HepG2 (cell line): ENCODE measurements around the gene PDXDC1. TPM values are rescaled to one million over a fixed set of nuclear protein-coding genes. Genes with fewer than 3 reads are reported as not detected.

Experiments
- E2F1 ChIP-seq: sonication (generic); formaldehyde crosslinking; IDR thresholded peaks from 2 replicates; pipeline ENCODE4 v1.5.0; 2020; ENCODE audit warnings: missing genetic modification reagents
- FOXJ3 ChIP-seq: sonication (generic); formaldehyde crosslinking; IDR thresholded peaks from 2 replicates; pipeline ENCODE4 v1.4.0; 2020; ENCODE audit warnings: missing genetic modification reagents, mild to moderate bottlenecking, borderline replicate concordance
- GATAD1 ChIP-seq: IDR thresholded peaks from 2 replicates; pipeline ENCODE4 v1.6.1; 2016; ENCODE audit warnings: missing genetic modification reagents, missing compliant biosample characterization
- HMGA1 ChIP-seq: sonication (generic); formaldehyde crosslinking; conservative IDR thresholded peaks from 2 replicates; pipeline ENCODE4 v1.4.0; 2020; ENCODE audit warnings: missing genetic modification reagents
- HNF1B ChIP-seq: sonication (generic); formaldehyde crosslinking; IDR thresholded peaks from 2 replicates; pipeline ENCODE4 v1.5.1; 2020; ENCODE audit warnings: mild to moderate bottlenecking, moderate library complexity, missing genetic modification reagents
- HOXA5 ChIP-seq: sonication (generic); formaldehyde crosslinking; IDR thresholded peaks from 2 replicates; pipeline ENCODE4 v1.4.0; 2020; ENCODE audit warnings: missing genetic modification reagents
- MXD1 ChIP-seq: sonication (generic); formaldehyde crosslinking; IDR thresholded peaks from 2 replicates; pipeline ENCODE4 v1.4.0; 2020; ENCODE audit warnings: mild to moderate bottlenecking, missing genetic modification reagents
- NCOA2 ChIP-seq: sonication (generic); formaldehyde crosslinking; IDR thresholded peaks from 2 replicates; pipeline ENCODE4 v1.8.0; 2022; ENCODE audit warnings: inconsistent platforms
- NFE2 ChIP-seq: sonication (generic); formaldehyde crosslinking; IDR thresholded peaks from 2 replicates; pipeline ENCODE4 v1.4.0; 2020; ENCODE audit warnings: missing genetic modification reagents
- RORA ChIP-seq: sonication (generic); formaldehyde crosslinking; IDR thresholded peaks from 2 replicates; pipeline ENCODE4 v1.5.0; 2020; ENCODE audit warnings: mild to moderate bottlenecking, missing genetic modification reagents, moderate library complexity
- SIX1 ChIP-seq: sonication (generic); formaldehyde crosslinking; IDR thresholded peaks from 2 replicates; pipeline ENCODE4 v1.4.0; 2020; ENCODE audit warnings: missing genetic modification reagents, borderline replicate concordance
- SOX5 ChIP-seq: IDR thresholded peaks from 2 replicates; pipeline ENCODE4 v1.6.1; 2016; ENCODE audit warnings: borderline replicate concordance
- STAT5B ChIP-seq: sonication (generic); formaldehyde crosslinking; IDR thresholded peaks from 2 replicates; pipeline ENCODE4 v1.4.0; 2020; ENCODE audit warnings: missing genetic modification reagents
- SYNCRIP ChIP-seq: fragments of 200-400 bp; formaldehyde crosslinking; IDR thresholded peaks from 2 replicates; pipeline ENCODE4 v1.6.1; 2018; ENCODE audit warnings: mild to moderate bottlenecking, low read depth, low read length; ENCODE audit not compliant: insufficient read depth
- TGIF2 ChIP-seq: IDR thresholded peaks from 2 replicates; pipeline ENCODE4 v1.6.1; 2016; ENCODE audit warnings: control low read depth, missing compliant biosample characterization
- USF2 ChIP-seq, 2 experiments: sonication (generic) in 1 of 2; formaldehyde crosslinking in 1 of 2; IDR thresholded peaks; 2 replicates each; pipeline versions ENCODE4 v1.5.1 to v1.6.1; 2011 to 2020; ENCODE audit warnings: borderline replicate concordance in 1 of 2, low read depth in 1 of 2, low read length in 1 of 2, mild to moderate bottlenecking in 1 of 2, missing genetic modification reagents in 1 of 2, moderate library complexity in 1 of 2
- ZFP37 ChIP-seq: sonication (generic); formaldehyde crosslinking; IDR thresholded peaks from 2 replicates; pipeline ENCODE4 v1.4.0; 2020; ENCODE audit warnings: missing genetic modification reagents, borderline replicate concordance
- ZNF431 ChIP-seq: sonication (generic); formaldehyde crosslinking; IDR thresholded peaks from 2 replicates; pipeline ENCODE4 v1.9.0; 2022; ENCODE audit warnings: missing genetic modification reagents, low read depth, mild to moderate bottlenecking, borderline replicate concordance
- ZNF543 ChIP-seq: sonication (generic); formaldehyde crosslinking; IDR thresholded peaks from 2 replicates; pipeline ENCODE4 v1.4.0; 2020; ENCODE audit warnings: mild to moderate bottlenecking, missing genetic modification reagents
- ZNF547 ChIP-seq: sonication (generic); formaldehyde crosslinking; IDR thresholded peaks from 2 replicates; pipeline ENCODE4 v1.5.1; 2020; ENCODE audit warnings: mild to moderate bottlenecking, missing genetic modification reagents
- ZNF589 ChIP-seq: sonication (generic); formaldehyde crosslinking; conservative IDR thresholded peaks from 2 replicates; pipeline ENCODE4 v1.8.0; 2022; ENCODE audit warnings: mild to moderate bottlenecking, moderate library complexity, missing genetic modification reagents
- ZNF629 ChIP-seq: sonication (generic); formaldehyde crosslinking; conservative IDR thresholded peaks from 2 replicates; pipeline ENCODE4 v1.5.0; 2020; ENCODE audit warnings: missing genetic modification reagents
- ZNF879 ChIP-seq: sonication (generic); formaldehyde crosslinking; IDR thresholded peaks from 2 replicates; pipeline ENCODE4 v1.8.1; 2023; ENCODE audit warnings: missing genetic modification reagents
- polyA plus RNA-seq, 8 experiments: library from polyadenylated mRNA; depleted of rRNA in 3 of 8; stranded (reverse) in 7 of 8; unstranded in 1 of 8; fragments of >200 nt; fragmentation: Illumina TruSeq in 4 of 8; extraction: Trizol in 4 of 8; gene quantifications; 2 replicates each; pipeline versions ENCODE4 v1.2.1 to v1.2.3, GENCODE V29; 2011 to 2016; ENCODE audit warnings: low read depth in 4 of 8, missing spikeins in 1 of 8, mixed read lengths in 1 of 8; ENCODE audit not compliant: insufficient read depth in 1 of 8
- total RNA-seq, 5 experiments: library from RNA; depleted of rRNA; stranded (reverse); fragments of >200 nt; fragmentation: Illumina TruSeq; extraction: Trizol; gene quantifications; 2 replicates each; pipeline ENCODE4 v1.2.3, GENCODE V29; 2016; ENCODE audit warnings: low read depth in 1 of 5
- TF ChIP-seq, protein P1 (sequence below): sonication (generic); formaldehyde crosslinking; IDR thresholded peaks from 2 replicates; pipeline ENCODE4 v1.4.0; 2020; ENCODE audit warnings: mild to moderate bottlenecking, missing genetic modification reagents

The PDXDC1 gene
- total and polyA plus RNA-seq, 2 of the 13 experiments (the other 11 are each of a cell fraction or from before 2014, with no cell fraction given) = 133 to 169 TPM

DNA sequence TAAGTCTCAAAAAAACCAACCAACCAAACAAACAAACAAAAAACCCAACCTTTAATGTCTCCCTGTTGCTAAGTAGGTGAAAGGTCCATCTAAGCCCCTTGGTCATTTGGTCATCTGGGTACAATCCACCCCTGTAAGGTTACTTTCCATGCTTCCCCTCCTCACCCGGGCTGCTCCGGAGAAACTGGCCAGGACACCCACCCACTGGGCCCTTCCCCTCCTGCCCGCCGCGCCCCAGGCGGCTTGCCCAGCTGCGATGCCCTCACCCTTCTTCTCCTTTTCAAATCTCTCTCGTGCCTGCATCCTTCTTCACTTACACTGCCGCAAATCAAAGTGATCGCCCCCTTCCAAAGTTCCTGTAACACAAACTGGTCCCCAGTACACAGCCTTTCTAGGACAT is 79.1 kb downstream of the PDXDC1 start (continued):
- TF ChIP-seq USF2 (IDR thresholded peaks at IDR 0.05; ENCODE audit: low read depth, low read length) = no peak
- TF ChIP-seq USF2 (CRISPR knock-in tag; IDR thresholded peaks at IDR 0.05; ENCODE audit: borderline replicate concordance) = 0 out of 2 replicates have a peak, but pooled peaks have one; percentile 4
- no peak for TF ChIP-seq SIX1 (CRISPR knock-in tag)
- TF ChIP-seq SYNCRIP = no peak
- no peak for TF ChIP-seq MXD1 (CRISPR knock-in tag)
- TF ChIP-seq ZNF547 (CRISPR knock-in tag) = 0 out of 2 replicates have a peak, but pooled peaks have one; percentile 39
- no peak for TF ChIP-seq NCOA2
- TF ChIP-seq HOXA5 (CRISPR knock-in tag) = no peak
- TF ChIP-seq HNF1B (CRISPR knock-in tag) = 0 out of 2 replicates have a peak, but pooled peaks have one; percentile 19
- no peak for TF ChIP-seq STAT5B
- no peak for TF ChIP-seq RORA (CRISPR knock-in tag)
- TF ChIP-seq HMGA1 = no peak
- no peak for TF ChIP-seq ZNF879 (CRISPR knock-in tag)
- no peak for TF ChIP-seq E2F1 (CRISPR knock-in tag)
- TF ChIP-seq, protein P1, sequence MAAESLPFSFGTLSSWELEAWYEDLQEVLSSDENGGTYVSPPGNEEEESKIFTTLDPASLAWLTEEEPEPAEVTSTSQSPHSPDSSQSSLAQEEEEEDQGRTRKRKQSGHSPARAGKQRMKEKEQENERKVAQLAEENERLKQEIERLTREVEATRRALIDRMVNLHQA = no peak
- no peak for TF ChIP-seq TGIF2 (CRISPR knock-in tag)
- TF ChIP-seq GATAD1 = no peak
- no peak for TF ChIP-seq ZFP37 (CRISPR knock-in tag)
- TF ChIP-seq NFE2 (CRISPR knock-in tag) = no peak
- TF ChIP-seq SOX5 = no peak
- no peak for TF ChIP-seq FOXJ3 (CRISPR knock-in tag)
- no peak for TF ChIP-seq ZNF431 (CRISPR knock-in tag)
- TF ChIP-seq ZNF589 = no peak
- TF ChIP-seq ZNF629 (CRISPR knock-in tag) = no peak
- no peak for TF ChIP-seq ZNF543 (CRISPR knock-in tag)
